HUES48 (cell line): ENCODE results near the gene RBM34.
"Not testable (repeated sequence)": the region's sequence is repeated elsewhere in the genome, so short reads cannot be mapped to it uniquely, and the experiment has no call there.

Source experiments
- H3K27ac ChIP-seq: one replicate; pipeline ENCODE4 v1.7.0; 2013; ENCODE audit warnings: low read depth, low read length, inconsistent platforms
- H3K27me3 ChIP-seq: 2 replicates; pipeline ENCODE4 v1.6.1; 2013; ENCODE audit warnings: mild to moderate bottlenecking, low read length; ENCODE audit not compliant: control insufficient read depth, insufficient read depth
- H3K36me3 ChIP-seq: 2 replicates; pipeline ENCODE4 v1.6.1; 2013; ENCODE audit warnings: low read length; ENCODE audit not compliant: control insufficient read depth, insufficient read depth
- H3K4me1 ChIP-seq: 2 replicates; pipeline ENCODE4 v1.6.1; 2013; ENCODE audit warnings: mild to moderate bottlenecking, low read length; ENCODE audit not compliant: control insufficient read depth, insufficient read depth
- H3K4me3 ChIP-seq: 2 replicates; pipeline ENCODE4 v1.5.1; 2013; ENCODE audit warnings: mild to moderate bottlenecking, low read depth, low read length
- H3K9ac ChIP-seq: 2 replicates; pipeline ENCODE4 v1.6.1; 2013; ENCODE audit warnings: mild to moderate bottlenecking, low read depth, low read length, moderate library complexity
- H3K9me3 ChIP-seq: 2 replicates; pipeline ENCODE4 v1.6.1; 2013; ENCODE audit warnings: low read length; ENCODE audit not compliant: control insufficient read depth, insufficient read depth

RBM34 gene

DNA sequence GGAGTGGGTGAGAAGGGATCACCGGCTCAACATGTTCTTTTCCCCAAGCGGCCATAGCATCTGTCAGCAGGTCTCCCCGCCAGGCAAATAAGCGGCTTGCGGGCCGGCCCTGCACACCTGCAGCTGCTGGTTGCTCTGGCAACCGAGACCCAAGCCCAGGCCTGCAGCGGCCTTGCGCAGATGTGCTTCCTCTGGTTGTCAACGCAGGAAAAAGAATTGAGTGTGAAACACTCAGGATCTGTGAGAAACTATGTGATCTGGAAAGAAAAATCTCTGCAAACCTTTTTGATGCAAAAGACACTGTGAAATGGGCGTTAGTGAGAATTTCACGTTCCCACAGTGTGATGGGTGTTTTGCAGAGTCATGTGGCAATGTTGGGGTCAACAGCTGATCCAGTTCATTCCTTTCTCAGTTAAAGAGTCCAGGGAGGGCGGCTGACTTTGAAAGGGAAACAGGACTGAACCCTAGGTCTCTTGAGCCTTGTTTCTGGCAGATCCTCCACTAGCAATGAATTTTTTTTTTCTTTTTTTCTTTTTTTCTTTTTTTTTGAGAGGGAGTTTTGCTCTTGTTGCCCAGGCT, 60.8 kb downstream of the RBM34 start:
- H3K9me3 ChIP-seq: no peaks in the 10 kb centered on the region
- H3K4me3 ChIP-seq: no peak overlapping the region
- no peaks in the 10 kb centered on the region for H3K36me3 ChIP-seq
- H3K27me3 ChIP-seq: no peaks in the 10 kb centered on the region
- no peak overlapping the region for H3K9ac ChIP-seq
- H3K4me1 ChIP-seq: peaks cover 14% of the 10 kb centered on the region; the same call in 1 of the 2 replicates
- H3K27ac ChIP-seq: no peak overlapping the region

DNA sequence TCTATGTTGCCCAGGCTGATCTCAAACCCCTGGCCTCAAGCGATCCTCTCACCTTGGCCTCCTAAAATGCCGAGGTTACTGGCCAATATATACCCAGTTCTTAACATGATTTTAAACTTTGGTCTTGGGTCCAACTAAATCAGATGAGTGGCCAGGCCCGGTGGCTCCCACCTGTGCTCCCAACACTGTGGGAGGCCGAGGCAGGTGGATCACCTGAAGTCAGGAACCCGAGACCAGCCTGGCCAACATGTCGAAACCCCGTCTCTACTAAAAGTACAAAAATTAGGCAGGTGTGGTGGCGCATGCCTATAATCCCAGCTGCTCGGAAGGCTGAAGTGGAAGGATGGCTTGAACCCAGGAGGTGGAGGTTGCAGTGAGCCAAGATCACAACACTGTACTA, 62.1 kb downstream of the RBM34 start:
- Histone ChIP-seq H3K4me3 (no peak overlapping the region), H3K9me3 (no peaks in the 10 kb centered on the region), H3K27me3 (no peaks in the 10 kb centered on the region), H3K27ac (no peak overlapping the region), H3K36me3 (no peaks in the 10 kb centered on the region), H3K9ac (no peak overlapping the region), H3K4me1 (peaks cover 7% of the 10 kb centered on the region; the same call in 1 of the 2 replicates)

- Histone ChIP-seq H3K9ac (no peak overlapping the region), H3K27ac (no peak overlapping the region), H3K27me3 (no peaks in the 10 kb centered on the region), H3K36me3 (no peaks in the 10 kb centered on the region), H3K9me3 (no peaks in the 10 kb centered on the region), H3K4me1 (peaks cover 6% of the 10 kb centered on the region), H3K4me3 (no peak overlapping the region)
Observed at GRCh38 chr1:235098547-235098946, 62.5 kb downstream of the RBM34 start.

DNA sequence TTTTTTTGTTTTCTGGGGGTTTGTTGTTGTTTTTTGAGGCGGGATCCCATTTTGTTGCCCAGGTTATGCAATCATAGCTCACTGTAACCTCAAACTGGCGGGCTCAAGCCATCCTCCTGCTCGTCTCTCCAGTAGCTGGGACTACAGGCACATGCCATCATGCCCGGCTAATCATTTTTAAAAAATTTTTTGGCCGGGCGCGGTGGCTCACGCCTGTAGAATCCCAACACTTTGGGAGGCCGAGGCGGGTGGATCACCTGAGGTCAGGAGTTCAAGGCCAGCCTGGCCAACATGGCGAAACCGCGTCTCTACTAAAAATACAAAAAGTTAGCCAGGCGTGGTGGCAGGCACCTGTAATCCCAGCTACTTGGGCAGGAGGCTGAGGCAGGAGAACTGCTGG, 63.5 kb downstream of the RBM34 start:
- not testable (repeated sequence) for H3K27ac ChIP-seq, H3K27me3 ChIP-seq, H3K9ac ChIP-seq, H3K4me3 ChIP-seq, H3K36me3 ChIP-seq, H3K9me3 ChIP-seq
- H3K4me1 ChIP-seq: peaks cover 13% of the 10 kb centered on the region

DNA sequence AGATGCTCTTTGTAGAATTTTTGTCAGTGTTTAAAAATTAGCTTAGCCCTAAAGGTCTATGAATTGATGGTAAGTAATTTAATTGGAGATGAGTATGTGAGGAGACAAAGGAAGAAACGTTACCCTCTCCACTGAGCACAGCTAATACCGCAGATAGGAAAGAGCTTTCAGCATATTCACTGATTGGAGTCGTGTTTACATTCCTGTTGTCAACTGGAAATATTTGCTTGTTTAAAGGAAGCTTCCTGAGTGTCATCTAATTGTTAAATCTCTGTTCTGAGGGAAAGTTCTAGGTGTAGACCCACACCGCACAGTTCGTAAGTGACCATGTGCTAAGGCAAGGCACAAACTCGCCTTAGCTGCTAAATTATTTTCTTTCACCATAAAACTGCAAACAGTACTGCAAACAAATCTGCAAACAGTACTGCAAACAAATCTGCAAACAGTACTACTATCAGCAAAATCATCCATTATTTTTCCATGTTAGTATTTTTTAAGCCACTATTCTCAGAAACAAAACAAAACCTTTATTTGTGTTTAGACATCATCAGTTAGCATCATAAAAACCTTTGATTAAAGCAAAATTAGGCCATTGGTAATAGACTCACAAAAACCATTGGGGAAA, 65.0 kb downstream of the RBM34 start:
- Histone ChIP-seq H3K27me3 (no peaks in the 10 kb centered on the region), H3K36me3 (no peaks in the 10 kb centered on the region), H3K9me3 (no peaks in the 10 kb centered on the region), H3K9ac (no peak overlapping the region), H3K27ac (no peak overlapping the region), H3K4me3 (no peak overlapping the region), H3K4me1 (peaks cover 14% of the 10 kb centered on the region)

GRCh38 chr1:235093696-235094592, 67.1 kb downstream of the RBM34 start:
- Histone ChIP-seq H3K27ac (no peak overlapping the region), H3K4me3 (peak overlapping the region; percentile 43), H3K4me1 (peaks cover 29% of the 10 kb centered on the region), H3K27me3 (no peaks in the 10 kb centered on the region), H3K36me3 (no peaks in the 10 kb centered on the region), H3K9me3 (no peaks in the 10 kb centered on the region), H3K9ac (no peak overlapping the region)

DNA sequence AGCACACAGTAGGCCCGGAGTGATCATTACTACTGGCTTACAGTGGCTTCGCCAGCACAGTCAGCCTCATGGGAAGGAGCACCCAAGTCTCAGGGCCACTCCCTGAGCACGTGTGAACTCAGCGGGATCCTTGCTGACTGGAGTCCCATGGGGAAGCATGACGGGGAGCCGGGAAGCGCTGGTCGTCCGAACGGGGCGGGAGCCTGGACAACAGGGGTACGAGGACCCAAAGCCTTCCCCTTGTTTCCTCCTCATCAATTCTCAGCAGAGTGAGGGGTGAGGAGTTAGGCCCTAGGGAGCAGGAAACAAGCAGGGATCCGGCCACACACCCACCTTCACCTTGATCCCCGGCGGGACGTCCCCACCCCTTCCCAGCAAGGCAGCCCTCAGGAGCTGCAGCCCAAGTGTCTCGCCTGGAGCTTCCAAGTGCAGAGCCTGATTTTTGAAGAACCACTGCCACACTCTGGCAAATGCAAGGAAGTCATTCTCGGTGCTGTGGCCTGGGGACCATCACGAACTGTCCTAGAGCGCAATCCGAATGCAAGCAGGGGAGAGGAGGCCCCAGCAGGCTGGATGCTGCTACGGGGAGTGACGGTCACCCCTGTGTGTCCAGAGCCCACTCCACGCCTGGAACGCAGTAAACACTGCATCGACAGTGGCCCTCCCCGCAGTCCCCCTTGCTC, 67.9 kb downstream of the RBM34 start:
- H3K27ac ChIP-seq: no peak overlapping the region
- H3K36me3 ChIP-seq: no peaks in the 10 kb centered on the region
- H3K4me1 ChIP-seq: peaks cover 29% of the 10 kb centered on the region
- no peak overlapping the region for H3K9ac ChIP-seq
- no peaks in the 10 kb centered on the region for H3K27me3 ChIP-seq
- H3K4me3 ChIP-seq: peak overlapping the region; percentile 43
- H3K9me3 ChIP-seq: no peaks in the 10 kb centered on the region

DNA sequence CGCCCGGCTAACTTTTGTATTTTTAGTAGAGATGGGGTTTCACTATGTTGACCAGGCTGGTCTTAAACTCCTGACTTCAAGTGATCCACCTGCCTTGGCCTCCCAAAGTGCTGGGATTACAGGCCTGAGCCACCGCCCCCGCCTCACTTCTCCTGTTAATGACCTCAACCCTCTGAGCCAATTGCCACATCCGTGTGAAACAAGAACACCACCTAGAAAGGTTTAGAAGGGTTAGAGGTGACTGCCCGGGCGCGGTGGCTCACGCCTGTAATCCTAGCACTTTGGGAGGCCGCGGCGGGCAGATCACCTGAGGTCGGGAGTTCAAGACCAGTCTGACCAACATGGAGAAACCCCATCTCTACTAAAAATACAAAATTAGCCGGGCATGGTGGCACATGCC, 68.6 kb downstream of the RBM34 start:
- H3K9ac ChIP-seq, H3K27me3 ChIP-seq, H3K27ac ChIP-seq, H3K9me3 ChIP-seq, H3K4me3 ChIP-seq, H3K36me3 ChIP-seq: not testable (repeated sequence)
- H3K4me1 ChIP-seq: peaks cover 29% of the 10 kb centered on the region

GRCh38 chr1:235092045-235092406, 69.0 kb downstream of the RBM34 start:
- H3K36me3 ChIP-seq, H3K9ac ChIP-seq, H3K9me3 ChIP-seq, H3K27ac ChIP-seq, H3K4me3 ChIP-seq, H3K27me3 ChIP-seq: not testable (repeated sequence)
- peaks cover 29% of the 10 kb centered on the region for H3K4me1 ChIP-seq

- not testable (repeated sequence) for H3K9ac ChIP-seq, H3K9me3 ChIP-seq, H3K36me3 ChIP-seq, H3K4me3 ChIP-seq, H3K27me3 ChIP-seq, H3K27ac ChIP-seq
- peaks cover 29% of the 10 kb centered on the region for H3K4me1 ChIP-seq
Observed at GRCh38 chr1:235091319-235092044, 69.6 kb downstream of the RBM34 start.
